ENCODE data around the gene SLC37A2. TPM values are rescaled to one million over a fixed set of nuclear protein-coding genes. Genes with fewer than 3 reads are reported as not detected.

Gene SLC37A2
- total RNA-seq, 1 donor from 2014 or later = 1.3 TPM

GRCh38 chr11:125114518-125114917 lies 51.4 kb downstream of the SLC37A2 start:
- DNase-seq (ENCODE audit: low read depth) (no peak), FAIRE-seq (no peak)
- Mint-ChIP-seq H3K4me3 (ENCODE audit: unreplicated experiment) (no peak overlapping the region), H3K36me3 (ENCODE audit: low read depth, unreplicated experiment) (no peaks in the 10 kb centered on the region), H3K9me3 (ENCODE audit: unreplicated experiment) (no peaks in the 10 kb centered on the region), H3K27me3 (ENCODE audit: low read depth, unreplicated experiment) (no peaks in the 10 kb centered on the region), H3K4me1 (ENCODE audit: low read depth, unreplicated experiment) (peaks cover 6% of the 10 kb centered on the region), H3K27ac (ENCODE audit: unreplicated experiment) (no peak overlapping the region)
- H3K4me1 ChIP-seq (ENCODE audit: insufficient read depth, low read length) = peaks cover 13% of the 10 kb centered on the region
- no peaks in the 10 kb centered on the region for H3K27me3 ChIP-seq (ENCODE audit: insufficient read depth, low read length)
- no peaks in the 10 kb centered on the region for H4K20me1 ChIP-seq (ENCODE audit: insufficient read depth, low read length)
- TF ChIP-seq, protein P1, sequence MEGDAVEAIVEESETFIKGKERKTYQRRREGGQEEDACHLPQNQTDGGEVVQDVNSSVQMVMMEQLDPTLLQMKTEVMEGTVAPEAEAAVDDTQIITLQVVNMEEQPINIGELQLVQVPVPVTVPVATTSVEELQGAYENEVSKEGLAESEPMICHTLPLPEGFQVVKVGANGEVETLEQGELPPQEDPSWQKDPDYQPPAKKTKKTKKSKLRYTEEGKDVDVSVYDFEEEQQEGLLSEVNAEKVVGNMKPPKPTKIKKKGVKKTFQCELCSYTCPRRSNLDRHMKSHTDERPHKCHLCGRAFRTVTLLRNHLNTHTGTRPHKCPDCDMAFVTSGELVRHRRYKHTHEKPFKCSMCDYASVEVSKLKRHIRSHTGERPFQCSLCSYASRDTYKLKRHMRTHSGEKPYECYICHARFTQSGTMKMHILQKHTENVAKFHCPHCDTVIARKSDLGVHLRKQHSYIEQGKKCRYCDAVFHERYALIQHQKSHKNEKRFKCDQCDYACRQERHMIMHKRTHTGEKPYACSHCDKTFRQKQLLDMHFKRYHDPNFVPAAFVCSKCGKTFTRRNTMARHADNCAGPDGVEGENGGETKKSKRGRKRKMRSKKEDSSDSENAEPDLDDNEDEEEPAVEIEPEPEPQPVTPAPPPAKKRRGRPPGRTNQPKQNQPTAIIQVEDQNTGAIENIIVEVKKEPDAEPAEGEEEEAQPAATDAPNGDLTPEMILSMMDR (IDR thresholded peaks at IDR 0.05; ENCODE audit: insufficient read depth, low read depth, low read length) = no peak
- TF ChIP-seq EZH2 (IDR thresholded peaks at IDR 0.05; ENCODE audit: insufficient read depth, low read length) = no peak
- no peak overlapping the region for H2AFZ ChIP-seq (ENCODE audit: low read depth, low read length)
- H3K79me2 ChIP-seq (ENCODE audit: insufficient read depth, low read length) = peaks cover 10% of the 10 kb centered on the region
- no peak overlapping the region for H3K27ac ChIP-seq (ENCODE audit: low read depth, low read length)
- H3K9ac ChIP-seq (ENCODE audit: low read length) = no peak overlapping the region
- H3K4me3 ChIP-seq (ENCODE audit: insufficient read depth, low read depth, low read length) = no peak overlapping the region
- H3K9me3 ChIP-seq (ENCODE audit: insufficient read depth, low read depth, low read length) = no peaks in the 10 kb centered on the region
- no peak overlapping the region for H3K4me2 ChIP-seq (ENCODE audit: low read length)
- H3K36me3 ChIP-seq (ENCODE audit: insufficient read depth, low read length) = no peaks in the 10 kb centered on the region

DNA sequence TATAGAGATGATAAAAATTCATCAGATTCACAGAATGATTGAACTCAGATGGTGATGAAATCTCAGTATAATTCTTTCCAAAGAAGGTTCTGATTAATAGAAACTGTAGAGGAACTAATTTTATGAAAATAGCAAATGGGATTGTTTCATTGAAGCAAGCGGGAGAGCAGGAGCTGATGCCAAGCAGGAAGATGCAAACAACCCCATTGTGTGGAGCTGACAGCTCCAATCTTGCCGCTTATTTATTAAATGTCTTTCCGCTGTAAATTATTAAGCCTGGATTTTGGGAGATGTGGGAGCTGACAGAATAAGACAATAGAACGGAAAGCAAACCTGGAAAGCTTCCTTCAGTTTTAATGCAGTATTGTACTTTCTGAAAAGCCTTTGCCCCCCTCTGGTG lies 54.3 kb downstream of the SLC37A2 start:
- no peaks in the 10 kb centered on the region for H3K36me3 ChIP-seq (ENCODE audit: insufficient read depth, low read length)
- no peak overlapping the region for H3K4me3 ChIP-seq (ENCODE audit: insufficient read depth, low read depth, low read length)
- Mint-ChIP-seq H3K4me3 (ENCODE audit: unreplicated experiment) (no peak overlapping the region), H3K27ac (ENCODE audit: unreplicated experiment) (no peak overlapping the region), H3K4me1 (ENCODE audit: low read depth, unreplicated experiment) (peaks cover 1% of the 10 kb centered on the region), H3K9me3 (ENCODE audit: unreplicated experiment) (no peaks in the 10 kb centered on the region), H3K27me3 (ENCODE audit: low read depth, unreplicated experiment) (peaks cover 3% of the 10 kb centered on the region), H3K36me3 (ENCODE audit: low read depth, unreplicated experiment) (no peaks in the 10 kb centered on the region)
- no peak overlapping the region for H3K9ac ChIP-seq (ENCODE audit: low read length)
- H3K4me1 ChIP-seq (ENCODE audit: insufficient read depth, low read length) = no peaks in the 10 kb centered on the region
- DNase-seq (ENCODE audit: low read depth) (no peak), FAIRE-seq (no peak)
- no peak overlapping the region for H3K27ac ChIP-seq (ENCODE audit: low read depth, low read length)
- H3K27me3 ChIP-seq (ENCODE audit: insufficient read depth, low read length) = no peaks in the 10 kb centered on the region
- no peaks in the 10 kb centered on the region for H3K9me3 ChIP-seq (ENCODE audit: insufficient read depth, low read depth, low read length)
- TF ChIP-seq, protein P1 (IDR thresholded peaks at IDR 0.05; ENCODE audit: insufficient read depth, low read depth, low read length) = no peak
- no peak for TF ChIP-seq EZH2 (IDR thresholded peaks at IDR 0.05; ENCODE audit: insufficient read depth, low read length)
- no peak overlapping the region for H2AFZ ChIP-seq (ENCODE audit: low read depth, low read length)
- H3K4me2 ChIP-seq (ENCODE audit: low read length) = no peak overlapping the region
- no peaks in the 10 kb centered on the region for H3K79me2 ChIP-seq (ENCODE audit: insufficient read depth, low read length)
- no peaks in the 10 kb centered on the region for H4K20me1 ChIP-seq (ENCODE audit: insufficient read depth, low read length)

GRCh38 chr11:125123194-125123946 lies 60.3 kb downstream of the SLC37A2 start:
- Mint-ChIP-seq H3K27ac (ENCODE audit: unreplicated experiment) (no peak overlapping the region), H3K4me3 (ENCODE audit: unreplicated experiment) (no peak overlapping the region), H3K4me1 (ENCODE audit: low read depth, unreplicated experiment) (peaks cover 12% of the 10 kb centered on the region), H3K36me3 (ENCODE audit: low read depth, unreplicated experiment) (no peaks in the 10 kb centered on the region), H3K9me3 (ENCODE audit: unreplicated experiment) (no peaks in the 10 kb centered on the region), H3K27me3 (ENCODE audit: low read depth, unreplicated experiment) (peaks cover 11% of the 10 kb centered on the region)
- Histone ChIP-seq H4K20me1 (ENCODE audit: insufficient read depth, low read length) (no peaks in the 10 kb centered on the region), H3K4me1 (ENCODE audit: insufficient read depth, low read length) (no peaks in the 10 kb centered on the region), H3K4me3 (ENCODE audit: insufficient read depth, low read depth, low read length) (no peak overlapping the region), H3K9ac (ENCODE audit: low read length) (no peak overlapping the region), H3K36me3 (ENCODE audit: insufficient read depth, low read length) (no peaks in the 10 kb centered on the region), H3K27me3 (ENCODE audit: insufficient read depth, low read length) (no peaks in the 10 kb centered on the region), H2AFZ (ENCODE audit: low read depth, low read length) (peak overlapping the region; percentile 15), H3K27ac (ENCODE audit: low read depth, low read length) (no peak overlapping the region), H3K9me3 (ENCODE audit: insufficient read depth, low read depth, low read length) (no peaks in the 10 kb centered on the region), H3K79me2 (ENCODE audit: insufficient read depth, low read length) (no peaks in the 10 kb centered on the region), H3K4me2 (ENCODE audit: low read length) (no peak overlapping the region)
- FAIRE-seq = no peak
- no peak for DNase-seq (ENCODE audit: low read depth)
- TF ChIP-seq, protein P1 (IDR thresholded peaks at IDR 0.05; ENCODE audit: insufficient read depth, low read depth, low read length) = no peak
